SK-N-SH (cell line): Measurements from ENCODE around the gene PPM1E. TPM values are rescaled to one million over a fixed set of nuclear protein-coding genes. Genes with fewer than 3 reads are reported as not detected.

Experiments used
- CTCF ChIA-PET: fragments of 300-600, 350-600 bp; formaldehyde crosslinking; extraction: SDS; loops from one replicate; lab custom pipeline; 2021; lab: Yijun Ruan, JAX
- POLR2A ChIA-PET: fragments of 350-600 bp; sonication (Branson Sonifier 250); formaldehyde crosslinking; extraction: SDS; loops from one replicate; lab custom pipeline; 2020; ENCODE audit warnings: antibody characterized with exemption, inconsistent platforms; lab: Yijun Ruan, JAX
- DNase-seq: peaks from one replicate; pipeline ENCODE4 v3.0.0; 2012
- H2AFZ ChIP-seq: fragments of 200-600 bp; sonication (generic); 2 replicates; pipeline ENCODE4 v1.8.1; 2016; ENCODE audit warnings: antibody characterized with exemption, mild to moderate bottlenecking, low read depth
- H3F3A ChIP-seq: fragments of 200-600 bp; sonication (generic); replicated peaks from 2 replicates; pipeline ENCODE3; 2016; ENCODE audit warnings: antibody characterized with exemption, mild to moderate bottlenecking; ENCODE audit not compliant: insufficient read depth
- H3K27ac ChIP-seq, 2 experiments: fragments of 200-500 bp in 1 of 2; fragments of 200-600 bp in 1 of 2; sonication (Bioruptor generic) in 1 of 2; sonication (generic), shearing (Covaris generic) in 1 of 2; 2 replicates each; pipeline versions ENCODE4 v1.5.1 to v1.6.1; 2014 to 2016; ENCODE audit warnings: low read depth in 2 of 2, inconsistent platforms in 1 of 2, low read length in 1 of 2, mild to moderate bottlenecking in 1 of 2, mixed read lengths in 1 of 2
- H3K27me3 ChIP-seq: fragments of 200-600 bp; sonication (generic), shearing (Covaris generic); 2 replicates; pipeline ENCODE4 v1.6.1; 2016; ENCODE audit warnings: mixed run types; ENCODE audit not compliant: insufficient read depth
- H3K36me3 ChIP-seq, 2 experiments: fragments of 200-500 bp in 1 of 2; fragments of 200-600 bp in 1 of 2; sonication (Bioruptor generic) in 1 of 2; sonication (generic) in 1 of 2; replicated peaks in 1 of 2; 2 replicates each; pipeline versions ENCODE3 to v1.5.1; 2014 to 2016; ENCODE audit warnings: low read length in 1 of 2, mild to moderate bottlenecking in 1 of 2; ENCODE audit not compliant: insufficient read depth in 2 of 2, control insufficient read depth in 1 of 2
- H3K4me1 ChIP-seq, 2 experiments: fragments of 200-500 bp in 1 of 2; fragments of 200-600 bp in 1 of 2; sonication (Bioruptor generic) in 1 of 2; sonication (generic), shearing (Covaris generic) in 1 of 2; 2 replicates each; pipeline versions ENCODE4 v1.5.1 to v1.6.1; 2014 to 2016; ENCODE audit warnings: low read depth in 1 of 2, low read length in 1 of 2, mixed run types in 1 of 2; ENCODE audit not compliant: insufficient read depth in 2 of 2, control insufficient read depth in 1 of 2
- H3K4me2 ChIP-seq: fragments of 200-600 bp; sonication (generic), shearing (Covaris generic); 2 replicates; pipeline ENCODE4 v1.6.1; 2017; ENCODE audit warnings: mixed run types
- H3K4me3 ChIP-seq, 2 experiments: fragments of 200-500 bp in 1 of 2; fragments of 200-600 bp in 1 of 2; sonication (Bioruptor generic) in 1 of 2; sonication (generic), shearing (Covaris generic) in 1 of 2; 2 replicates each; pipeline versions ENCODE4 v1.5.1 to v1.8.1; 2014 to 2016; ENCODE audit warnings: low read depth in 2 of 2, inconsistent platforms in 1 of 2, low read length in 1 of 2, mild to moderate bottlenecking in 1 of 2, mixed read lengths in 1 of 2, moderate library complexity in 1 of 2
- H3K79me2 ChIP-seq: fragments of 200-600 bp; sonication (generic); 2 replicates; pipeline ENCODE4 v1.8.1; 2017; ENCODE audit warnings: mild to moderate bottlenecking; ENCODE audit not compliant: insufficient read depth
- H3K9ac ChIP-seq: fragments of 200-600 bp; sonication (generic); 2 replicates; pipeline ENCODE4 v1.6.1; 2017; ENCODE audit warnings: mixed run types
- H3K9me2 ChIP-seq: fragments of 200-600 bp; sonication (generic); 2 replicates; pipeline ENCODE4 v1.6.1; 2017; ENCODE audit warnings: mixed run types
- H3K9me3 ChIP-seq: fragments of 200-600 bp; sonication (generic); 2 replicates; pipeline ENCODE4 v1.6.1; 2017; ENCODE audit warnings: mixed run types, mild to moderate bottlenecking, moderate library complexity
- H4K20me1 ChIP-seq: fragments of 200-600 bp; sonication (generic); 2 replicates; pipeline ENCODE4 v1.6.1; 2017; ENCODE audit warnings: mild to moderate bottlenecking, mixed run types; ENCODE audit not compliant: insufficient read depth
- EP300 ChIP-seq, 2 experiments: IDR thresholded peaks; 2 replicates each; pipeline versions ENCODE4 v1.4.0 to v1.6.1; 2012; ENCODE audit warnings: borderline replicate concordance in 1 of 2, low read depth in 1 of 2, low read length in 1 of 2
- FOXM1 ChIP-seq: IDR thresholded peaks from 2 replicates; pipeline ENCODE4 v1.4.0; 2012; ENCODE audit warnings: low read depth, mild to moderate bottlenecking
- IRF3 ChIP-seq: fragments of 150-350 bp; IDR thresholded peaks from 2 replicates; pipeline ENCODE4 v1.6.1; 2016; ENCODE audit warnings: mild to moderate bottlenecking, low read depth, low read length
- MAX ChIP-seq: IDR thresholded peaks from 2 replicates; pipeline ENCODE4 v1.4.0; 2012; ENCODE audit warnings: low read depth
- MEF2A ChIP-seq: IDR thresholded peaks from 2 replicates; pipeline ENCODE4 v1.4.0; 2012; ENCODE audit warnings: low read depth, borderline replicate concordance
- SIN3A ChIP-seq: IDR thresholded peaks from 2 replicates; pipeline ENCODE4 v1.6.1; 2012; ENCODE audit warnings: low read depth, mild to moderate bottlenecking, low read length, moderate library complexity, borderline replicate concordance
- USF2 ChIP-seq: fragments of 150-350 bp; IDR thresholded peaks from 2 replicates; pipeline ENCODE4 v1.6.1; 2017; ENCODE audit warnings: antibody characterized with exemption, low read length, low read depth, borderline replicate concordance
- YY1 ChIP-seq: IDR thresholded peaks from 2 replicates; pipeline ENCODE4 v1.4.0; 2012; ENCODE audit warnings: low read depth, mild to moderate bottlenecking
- ZBTB33 ChIP-seq: IDR thresholded peaks from 2 replicates; pipeline ENCODE4 v1.4.0; 2012; ENCODE audit warnings: low read depth, borderline replicate concordance
- WGBS: methylation state at CpG from one replicate; pipeline ENCODE4 v1.1.6; 2017; ENCODE audit warnings: low lambda C conversion rate; 5-methylcytosine and 5-hydroxymethylcytosine counted together
- polyA plus RNA-seq, 3 experiments: library from polyadenylated mRNA; depleted of rRNA; stranded (reverse); fragments of >200 nt; gene quantifications; 2 replicates each; pipeline ENCODE4 v1.2.3, GENCODE V29; 2012

The PPM1E gene
- polyA plus RNA-seq, 1 of the 3 experiments (the other 2 are of a cell fraction) = 0.08 TPM

GRCh38 chr17:58932956-58933355 lies 177.3 kb downstream of the PPM1E start:
- H3K4me1 ChIP-seq = peaks cover 0 to 2% of the 10 kb centered on the region in 2 experiments; a peak in 1 of 4 replicates
- H3K9me2 ChIP-seq = no peaks in the 10 kb centered on the region; the same call in 1 of the 2 replicates
- POLR2A ChIA-PET = no interaction called here
- TF ChIP-seq FOXM1 (no peak), SIN3A (no peak), USF2 (no peak), MAX (no peak), IRF3 (no peak), MEF2A (no peak), ZBTB33 (no peak), YY1 (no peak)
- TF ChIP-seq, all 33 proteins: peak for 0
- no peak overlapping the region for H3K4me2 ChIP-seq
- H3K27ac ChIP-seq = no peak overlapping the region
- no peak overlapping the region for H2AFZ ChIP-seq
- no peak for DNase-seq
- H3K9me3 ChIP-seq = no peaks in the 10 kb centered on the region
- no peaks in the 10 kb centered on the region for H3K27me3 ChIP-seq
- WGBS = 70% methylated on average over 3 of the region's 3 CpGs
- no peaks in the 10 kb centered on the region for H4K20me1 ChIP-seq
- H3K9ac ChIP-seq = no peak overlapping the region
- H3K79me2 ChIP-seq = no peaks in the 10 kb centered on the region
- CTCF ChIA-PET = no interaction called here
- no peaks in the 10 kb centered on the region for H3F3A ChIP-seq
- no peak overlapping the region for H3K4me3 ChIP-seq
- no peaks in the 10 kb centered on the region for H3K36me3 ChIP-seq

- Histone ChIP-seq H3K4me1 (peaks cover 0 to 2% of the 10 kb centered on the region in 2 experiments; a peak in 1 of 4 replicates), H3K4me3 (no peak overlapping the region), H3K9me2 (no peaks in the 10 kb centered on the region; the same call in 1 of the 2 replicates), H3K9ac (no peak overlapping the region), H3K9me3 (no peaks in the 10 kb centered on the region), H3K27ac (no peak overlapping the region), H3K27me3 (no peaks in the 10 kb centered on the region), H3K79me2 (no peaks in the 10 kb centered on the region), H3K36me3 (no peaks in the 10 kb centered on the region), H2AFZ (no peak overlapping the region), H4K20me1 (no peaks in the 10 kb centered on the region), H3K4me2 (no peak overlapping the region), H3F3A (no peaks in the 10 kb centered on the region)
- TF ChIP-seq FOXM1 (no peak), SIN3A (no peak), IRF3 (no peak), YY1 (no peak), EP300 (IDR thresholded peaks at IDR 0.05; ENCODE audit: borderline replicate concordance in 1 of 2, low read depth in 1 of 2, low read length in 1 of 2) (no peak)
- DNase-seq = no peak
- ChIA-PET CTCF (interaction anchor here (1.4 kb wide), 1 partner anchor 10 kb away, joined by 4 read pairs; no protein-coding TSS in a partner anchor), POLR2A (no interaction called here)
- 18% methylated on average over 3 of the region's 3 CpGs for WGBS
Measured at GRCh38 chr17:58936295-58936694, 180.6 kb downstream of the PPM1E start.
